HG03039 (cell line): ENCODE measurements around the gene MGAT1.
"Not testable (repeated sequence)": the region's sequence is repeated elsewhere in the genome, so short reads cannot be mapped to it uniquely, and the experiment has no call there.

Experiments used
- ATAC-seq: cut with Tn5 transposase; IDR thresholded peaks from one replicate; pipeline ENCODE4 v1.9.1; 2021; ENCODE audit warnings: mild to moderate bottlenecking, moderate library complexity; ENCODE audit not compliant: unreplicated experiment

The MGAT1 gene

DNA sequence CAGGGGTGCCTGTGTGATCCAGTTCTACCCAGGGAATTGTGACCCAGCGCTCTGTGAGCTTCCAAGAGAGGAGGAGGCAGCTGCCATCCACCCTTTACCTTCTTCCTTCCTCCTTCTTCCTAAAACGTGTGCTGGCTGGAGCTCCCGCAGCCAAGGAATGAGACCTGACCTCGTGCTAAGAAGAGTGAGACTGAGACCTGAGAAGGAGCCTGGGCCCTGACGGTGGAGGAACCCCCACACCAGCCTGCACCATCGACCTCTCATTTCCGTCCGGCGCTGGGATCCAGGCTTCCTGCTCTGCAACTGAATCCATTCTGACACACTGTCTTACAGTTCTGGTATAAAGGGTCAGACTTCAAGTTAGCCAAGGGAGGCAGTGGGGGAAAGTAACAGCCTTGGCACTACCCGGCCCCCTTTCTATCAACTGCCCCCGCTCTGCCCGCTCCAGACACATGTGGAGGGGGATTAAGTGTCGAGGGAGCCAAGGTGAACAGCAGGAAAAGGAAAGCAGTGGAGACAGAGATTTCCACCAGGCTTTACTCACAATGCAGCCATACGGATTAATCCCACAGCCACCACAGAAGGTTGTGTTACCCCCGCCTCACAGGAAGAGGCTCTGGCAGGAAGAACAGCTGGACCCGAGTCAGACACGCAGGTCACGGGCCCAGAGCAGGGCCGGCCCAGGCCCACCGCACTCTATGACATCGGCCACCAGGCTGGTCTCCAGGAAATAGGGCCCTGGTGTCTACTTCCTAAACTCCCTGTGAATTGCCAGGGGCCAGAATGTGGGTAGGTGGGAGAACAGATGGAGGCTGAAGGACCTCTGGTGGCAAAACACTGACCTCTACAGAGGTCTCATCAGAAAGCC, 15.8 kb downstream of the MGAT1 start:
- no peak for ATAC-seq

GRCh38 chr5:180785794-180786221, 16.8 kb downstream of the MGAT1 start:
- ATAC-seq = no peak

GRCh38 chr5:180785121-180785781, 17.4 kb downstream of the MGAT1 start:
- no peak for ATAC-seq

DNA sequence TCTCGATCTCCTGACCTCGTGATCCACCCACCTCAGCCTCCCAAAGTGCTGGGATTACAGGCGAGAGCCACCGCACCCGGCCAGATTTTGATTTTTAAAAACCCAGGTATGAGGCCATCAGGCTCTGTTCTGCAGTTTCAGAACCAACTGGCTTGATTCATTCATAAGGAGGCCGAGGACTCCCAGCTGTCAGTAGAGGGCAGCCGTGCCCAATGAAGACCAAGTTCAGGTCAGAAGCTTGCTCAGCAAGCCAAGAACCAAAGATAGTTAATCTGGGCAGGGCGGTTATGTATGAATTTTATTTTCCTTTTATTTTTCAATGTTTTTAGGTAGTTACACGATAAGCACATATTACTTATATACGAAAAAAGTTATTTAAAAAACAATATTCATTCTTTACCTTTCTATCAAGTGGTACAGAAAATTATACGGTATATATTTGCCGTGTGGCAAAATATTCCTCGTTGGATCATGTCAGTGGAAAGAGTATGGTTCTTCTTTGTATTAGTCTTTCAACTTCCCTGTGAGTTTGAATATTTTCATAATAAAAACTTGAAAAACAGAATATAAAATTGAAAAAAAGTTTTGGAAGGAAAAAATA, 18.0 kb downstream of the MGAT1 start:
- no peak for ATAC-seq

GRCh38 chr5:180783340-180784052, 19.1 kb downstream of the MGAT1 start:
- no peak for ATAC-seq

DNA sequence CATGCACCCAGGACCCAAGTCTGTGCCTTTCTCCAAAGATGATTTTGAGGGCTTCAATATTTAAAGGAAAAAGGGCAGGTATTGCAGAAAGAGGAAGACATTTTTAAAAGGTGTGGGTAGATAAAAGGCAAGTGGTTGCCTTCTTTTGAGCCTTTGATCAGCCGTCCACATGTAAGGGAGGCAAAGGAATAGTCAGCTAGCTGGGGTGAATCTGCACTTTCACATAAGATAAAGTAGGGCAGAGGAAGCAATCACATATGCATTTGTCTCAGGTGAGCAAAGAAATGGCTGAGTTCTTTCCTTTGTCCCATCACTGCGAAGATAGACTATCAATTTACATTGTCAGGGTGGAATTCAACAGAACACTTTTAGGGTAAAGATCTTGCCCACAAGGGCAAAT, 19.9 kb downstream of the MGAT1 start:
- ATAC-seq = no peak

DNA sequence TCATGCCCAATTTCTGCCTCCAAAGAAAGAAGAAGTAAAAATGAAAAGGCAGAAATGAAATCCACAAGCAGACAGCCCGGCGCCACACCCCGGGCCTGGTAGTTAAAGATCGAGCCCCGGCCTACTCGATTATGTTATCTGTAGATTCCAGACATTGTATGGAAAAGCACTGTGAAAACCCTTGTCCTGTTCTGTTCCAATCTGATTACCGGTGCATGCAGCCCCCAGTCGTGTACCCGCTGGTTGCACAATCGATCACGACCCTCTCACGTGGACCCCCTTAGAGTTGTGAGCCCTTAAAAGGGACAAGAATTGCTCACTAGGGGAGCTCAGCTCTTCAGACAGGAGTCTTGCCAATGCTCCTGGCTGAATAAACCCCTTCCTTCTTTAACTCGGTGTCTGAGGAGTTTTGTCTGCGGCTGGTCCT, 20.7 kb downstream of the MGAT1 start:
- ATAC-seq = not testable (repeated sequence)

GRCh38 chr5:180779985-180780610, 22.5 kb downstream of the MGAT1 start:
- ATAC-seq = no peak

GRCh38 chr5:180777475-180777874, 25.1 kb downstream of the MGAT1 start:
- no peak for ATAC-seq

DNA sequence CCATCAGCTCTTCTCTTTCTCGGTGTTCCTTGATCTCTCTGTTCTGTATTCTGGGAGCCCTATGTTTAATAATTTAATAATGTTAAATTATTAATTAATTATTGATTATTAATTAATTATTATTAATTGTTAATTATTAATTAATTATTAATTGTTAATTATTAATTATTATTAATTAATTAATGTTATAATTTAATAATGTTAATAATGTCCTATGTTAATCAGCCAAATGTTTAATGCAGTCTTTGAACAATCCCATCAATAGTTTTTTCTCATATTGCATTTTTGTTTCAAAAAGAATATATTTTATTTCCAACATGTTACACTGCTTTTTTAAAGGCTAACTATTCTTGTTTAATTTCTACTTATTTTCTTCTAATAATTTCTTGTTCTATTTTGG, 26.2 kb downstream of the MGAT1 start:
- ATAC-seq = no peak

- ATAC-seq = no peak
Measured at GRCh38 chr5:180775624-180776023, 27.0 kb downstream of the MGAT1 start.

- ATAC-seq = no peak
Measured at GRCh38 chr5:180771839-180772238, 30.8 kb downstream of the MGAT1 start.

GRCh38 chr5:180769821-180770220, 32.8 kb downstream of the MGAT1 start:
- ATAC-seq = no peak

DNA sequence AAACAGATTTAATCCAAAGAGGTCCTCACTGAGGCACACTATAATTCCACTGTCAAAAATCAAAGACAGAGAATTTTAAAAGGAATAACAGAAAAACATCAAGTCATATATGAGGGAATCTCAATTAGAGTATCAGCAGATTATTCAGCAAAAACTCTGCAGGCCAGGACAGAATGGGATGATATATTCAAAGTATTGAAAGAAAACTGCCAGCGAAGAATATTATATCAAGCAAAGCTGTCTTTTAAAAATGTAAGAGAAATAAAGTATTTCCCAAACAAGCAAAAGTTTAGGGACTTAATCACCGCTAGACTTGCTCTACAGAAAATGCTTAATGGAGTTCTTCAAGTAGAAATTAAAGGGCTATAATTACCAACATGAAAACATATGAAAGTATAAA, 47.0 kb downstream of the MGAT1 start:
- no peak for ATAC-seq

DNA sequence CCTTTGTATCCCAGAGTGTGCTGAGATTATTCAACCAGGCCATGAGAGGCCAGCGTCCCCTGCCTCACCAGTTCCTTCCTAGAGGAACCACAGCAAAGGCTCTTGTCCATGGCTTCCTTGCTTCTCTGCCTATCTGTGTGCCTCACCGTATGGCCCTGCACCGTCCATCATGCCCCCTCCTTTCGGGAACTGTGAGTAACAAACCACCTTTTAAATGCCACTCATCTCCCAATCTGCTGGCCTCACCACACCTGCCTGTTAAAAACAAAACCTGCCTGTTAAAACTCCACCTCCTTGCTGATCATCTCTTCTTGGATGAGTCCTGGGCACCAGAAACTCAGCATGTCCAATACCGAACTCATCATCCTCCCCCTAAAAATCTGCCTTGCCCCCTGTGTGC, 58.4 kb downstream of the MGAT1 start:
- ATAC-seq = no peak

GRCh38 chr5:180742727-180743126, 59.9 kb downstream of the MGAT1 start:
- no peak for ATAC-seq

DNA sequence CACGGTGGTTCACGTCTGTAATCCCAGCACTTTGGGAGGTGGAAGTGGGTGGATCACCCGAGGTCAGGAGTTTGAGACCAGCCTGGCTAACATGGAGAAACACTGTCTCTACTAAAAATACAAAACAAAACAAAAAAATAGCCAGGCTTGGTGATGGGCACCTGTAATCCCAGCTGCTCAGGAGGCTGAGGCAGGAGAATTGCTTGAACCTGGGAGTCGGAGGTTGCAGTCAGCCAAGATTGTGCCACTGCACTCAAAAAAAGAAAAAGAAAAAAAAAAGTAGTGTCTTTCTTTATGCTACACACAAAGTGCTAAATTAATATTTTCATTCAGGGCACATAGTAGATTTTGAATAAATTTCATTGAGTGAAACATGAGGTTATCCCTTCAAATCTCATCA, 61.7 kb downstream of the MGAT1 start:
- not testable (repeated sequence) for ATAC-seq

- no peak for ATAC-seq
Measured at GRCh38 chr5:180739958-180740357, 62.6 kb downstream of the MGAT1 start, which contains the start of gene OR2Y1. OR2Y1 (minus strand) TSS chr5:180740058; CDS start chr5:180740058, 0 bp downstream.

- ATAC-seq = no peak
Measured at GRCh38 chr5:180739271-180739670, 63.3 kb downstream of the MGAT1 start.

DNA sequence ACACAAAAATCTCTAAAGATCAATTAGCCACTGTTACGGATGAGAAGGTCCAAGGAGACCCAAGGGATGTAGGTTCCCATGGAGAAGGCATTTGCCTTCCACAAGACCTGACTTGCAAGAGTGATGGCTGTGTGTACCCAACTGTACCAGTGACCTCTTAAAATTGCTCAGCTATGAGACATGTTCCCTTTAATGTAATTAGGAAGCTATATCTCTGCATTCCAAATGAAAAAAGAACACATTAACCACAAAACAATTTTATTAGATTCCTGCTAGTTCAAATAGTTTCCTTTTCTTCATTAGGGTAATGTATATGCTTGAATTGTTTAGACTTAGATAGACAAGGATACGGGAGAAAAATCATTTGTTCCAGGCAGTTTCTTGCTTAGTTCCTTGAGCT, 66.1 kb downstream of the MGAT1 start:
- no peak for ATAC-seq
